GM19372 (cell line): ENCODE data around the gene LRRN4.
"Not testable (repeated sequence)": the region's sequence is repeated elsewhere in the genome, so short reads cannot be mapped to it uniquely, and the experiment has no call there.

Experiments
- ATAC-seq: cut with Tn5 transposase; IDR thresholded peaks from one replicate; pipeline ENCODE4 v1.9.1; 2021; ENCODE audit warnings: mild to moderate bottlenecking, low read depth, moderate library complexity; ENCODE audit not compliant: unreplicated experiment

Gene LRRN4

DNA sequence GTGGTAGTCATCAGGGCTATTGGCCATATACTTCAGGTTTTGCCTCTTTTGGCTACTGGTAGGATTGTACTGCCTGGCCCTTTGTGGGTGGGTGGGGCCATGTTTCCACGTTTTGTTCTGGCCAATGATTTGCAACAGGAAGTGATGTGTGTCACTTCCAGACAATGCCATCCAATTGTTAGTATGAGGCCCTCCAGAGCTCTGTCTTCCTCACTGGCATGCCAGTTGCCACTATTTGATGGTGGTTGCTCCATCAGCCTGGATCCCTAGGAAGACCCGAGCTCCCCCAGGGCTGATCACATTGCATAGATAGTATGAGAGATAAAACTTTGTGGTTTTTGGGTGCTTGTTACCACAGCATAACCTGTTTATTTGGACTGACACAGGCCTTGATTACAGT is 7.7 kb upstream of the LRRN4 start:
- no peak for ATAC-seq

DNA sequence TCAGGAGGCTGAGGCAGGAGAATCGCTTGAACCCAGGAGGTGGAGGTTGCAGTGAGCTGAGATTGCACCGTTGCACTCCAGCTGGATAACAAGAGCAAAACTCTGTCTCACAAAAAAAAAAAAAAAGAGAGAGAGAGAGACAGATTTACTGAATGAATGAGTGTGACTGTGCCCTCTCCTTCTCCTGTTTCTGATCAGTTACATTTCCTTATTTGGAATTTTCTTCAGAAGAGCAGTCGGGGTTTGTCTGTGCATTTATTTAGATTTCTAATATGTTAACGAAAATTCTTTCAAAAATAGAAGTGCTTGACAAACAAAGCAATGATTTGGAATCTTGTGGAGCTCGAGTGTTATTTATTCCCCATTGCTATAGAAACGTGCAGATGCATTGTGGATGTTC is 6.4 kb upstream of the LRRN4 start:
- ATAC-seq: no peak

DNA sequence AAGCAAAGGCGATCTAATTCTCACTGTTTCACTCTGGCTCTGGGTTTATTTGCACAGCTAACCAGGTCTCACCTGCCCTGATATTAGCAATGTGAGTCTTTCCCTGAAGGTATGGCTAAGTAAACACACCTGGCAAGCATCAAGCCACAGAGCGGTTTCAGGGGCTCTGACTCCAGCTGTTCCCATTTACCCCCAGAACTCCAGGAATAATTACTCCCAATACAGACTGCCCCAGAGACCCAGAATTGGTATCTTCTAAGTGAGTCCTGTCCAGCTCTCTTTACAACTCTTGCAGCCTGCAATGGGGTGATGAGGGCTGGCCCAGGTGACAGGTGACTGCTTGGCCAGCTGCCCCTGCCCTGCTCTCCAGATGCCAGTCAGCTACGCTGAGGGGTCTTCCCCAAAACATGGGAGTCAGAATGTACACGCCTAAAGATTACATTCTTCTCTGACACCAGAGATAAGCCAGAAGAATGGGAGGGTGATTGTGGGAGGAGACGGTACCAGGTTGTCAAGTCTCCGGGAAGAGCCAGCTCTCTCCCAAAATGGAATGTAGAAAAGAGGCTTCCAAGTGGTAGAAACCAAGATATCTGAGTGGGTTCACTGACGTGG is 4.9 kb upstream of the LRRN4 start:
- ATAC-seq: no peak

DNA sequence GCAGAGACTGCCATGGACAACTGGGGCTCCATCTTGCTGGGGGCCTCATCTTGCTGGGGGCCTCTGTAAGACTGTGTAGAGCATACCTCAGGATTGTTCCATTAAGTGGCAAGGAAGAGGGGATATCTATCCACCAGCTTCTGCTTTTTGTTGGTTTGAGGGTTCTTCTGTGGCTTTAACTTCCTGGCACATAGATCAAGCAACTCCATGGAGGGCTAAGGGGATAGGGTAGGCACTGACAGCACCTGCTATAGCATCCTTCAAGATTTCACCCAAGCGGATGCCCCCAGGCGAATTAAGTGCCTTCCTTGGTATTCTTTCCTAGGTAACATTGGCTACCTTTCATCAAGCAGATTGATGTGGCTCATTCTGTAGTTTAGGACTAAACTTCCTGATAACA is 3.8 kb upstream of the LRRN4 start:
- no peak for ATAC-seq

DNA sequence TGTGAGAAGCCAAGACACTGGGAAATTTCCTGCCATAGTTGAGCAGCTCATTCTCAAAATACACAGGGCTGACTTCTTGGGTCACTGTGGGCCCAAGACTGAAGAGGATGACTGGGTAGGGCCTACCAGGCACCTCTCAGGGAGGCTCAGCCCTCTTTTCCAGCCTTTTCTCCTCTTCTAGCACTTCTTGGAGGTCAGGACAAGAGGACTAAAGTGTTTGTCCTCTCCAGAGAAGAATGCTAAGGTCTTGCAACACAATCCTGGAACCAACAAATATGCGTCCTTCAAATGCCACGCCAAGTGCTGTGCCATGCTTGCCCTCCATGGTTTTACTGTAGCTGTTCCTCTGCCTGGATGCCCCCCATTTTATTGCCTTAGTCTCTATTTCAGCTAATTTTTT is 3.3 kb upstream of the LRRN4 start:
- ATAC-seq: no peak

DNA sequence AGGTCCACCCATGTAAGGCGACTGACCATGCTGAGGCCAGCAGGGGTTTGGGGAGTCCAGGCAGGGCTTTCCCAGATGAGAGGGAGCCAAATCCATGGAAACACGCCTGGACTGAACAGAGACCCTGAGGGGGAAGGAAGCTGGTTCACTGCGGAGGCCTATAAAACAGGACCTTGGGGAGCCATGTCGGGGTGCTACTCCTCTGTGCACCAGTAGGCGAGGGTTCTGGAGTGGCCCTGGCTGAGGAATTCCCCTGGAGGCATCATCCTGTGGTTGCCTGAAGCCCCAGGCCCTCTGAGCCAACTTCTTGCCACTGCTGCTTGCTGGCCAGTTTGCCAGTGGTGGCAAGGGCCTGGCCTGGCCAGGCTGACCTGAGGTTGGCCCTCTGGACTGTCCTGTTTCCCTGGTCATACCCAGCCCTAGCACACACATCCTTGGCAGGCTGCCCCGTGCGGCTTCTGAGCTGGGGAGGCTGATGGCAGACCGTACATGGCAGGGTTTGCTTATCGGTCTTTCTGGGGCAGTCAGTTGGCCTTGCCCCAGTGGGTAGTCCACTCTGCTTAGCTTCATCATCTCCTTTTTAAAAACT is 2.2 kb upstream of the LRRN4 start:
- no peak for ATAC-seq

DNA sequence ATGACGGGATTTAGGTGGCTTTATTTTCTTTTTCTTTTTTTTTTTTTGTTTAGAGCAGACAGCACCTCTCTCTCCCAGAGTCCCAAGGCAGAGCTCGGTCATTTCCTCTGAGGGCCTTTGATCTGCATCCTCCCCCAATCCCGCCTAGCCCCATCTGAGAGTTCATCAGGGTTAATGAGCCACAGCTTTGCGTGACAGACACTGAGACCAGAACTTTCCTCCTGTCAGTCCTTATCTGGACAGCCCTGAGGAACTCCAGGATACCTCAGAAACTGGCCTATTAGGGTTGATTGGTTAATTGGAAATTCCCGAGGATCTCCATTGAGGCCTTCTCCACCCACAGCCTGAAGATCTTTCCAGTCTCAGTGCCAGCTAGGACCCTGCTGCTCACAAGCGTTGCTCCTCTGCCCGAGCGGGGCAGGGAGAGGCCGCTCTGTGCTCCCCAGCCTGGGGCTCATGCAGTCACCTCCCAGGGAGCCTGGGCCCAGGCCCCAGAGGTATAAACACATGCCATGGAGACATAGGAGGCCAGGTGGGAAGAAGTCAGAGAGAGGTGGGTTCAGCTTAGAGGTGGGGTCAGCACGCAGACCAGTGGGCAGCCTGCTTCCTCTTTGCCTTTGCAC is 1.4 kb upstream of the LRRN4 start:
- no peak for ATAC-seq

DNA sequence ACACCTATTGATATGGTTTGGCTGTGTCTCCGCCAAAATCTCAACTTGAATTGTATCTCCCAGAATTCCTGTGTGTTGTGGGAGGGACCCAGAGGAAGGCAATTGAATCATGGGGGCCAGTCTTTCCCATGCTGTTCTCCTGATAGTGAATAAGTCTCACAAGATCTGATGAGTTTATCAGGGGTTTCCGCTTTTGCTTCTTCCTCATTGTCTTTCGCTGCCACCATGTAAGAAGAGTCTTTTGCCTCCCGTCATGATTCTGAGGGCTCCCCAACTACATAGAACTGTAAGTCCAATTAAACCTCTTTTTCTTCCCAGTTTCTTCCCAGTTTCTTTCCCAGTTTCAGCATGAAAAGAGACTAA is 810 bp upstream of the LRRN4 start:
- not testable (repeated sequence) for ATAC-seq

DNA sequence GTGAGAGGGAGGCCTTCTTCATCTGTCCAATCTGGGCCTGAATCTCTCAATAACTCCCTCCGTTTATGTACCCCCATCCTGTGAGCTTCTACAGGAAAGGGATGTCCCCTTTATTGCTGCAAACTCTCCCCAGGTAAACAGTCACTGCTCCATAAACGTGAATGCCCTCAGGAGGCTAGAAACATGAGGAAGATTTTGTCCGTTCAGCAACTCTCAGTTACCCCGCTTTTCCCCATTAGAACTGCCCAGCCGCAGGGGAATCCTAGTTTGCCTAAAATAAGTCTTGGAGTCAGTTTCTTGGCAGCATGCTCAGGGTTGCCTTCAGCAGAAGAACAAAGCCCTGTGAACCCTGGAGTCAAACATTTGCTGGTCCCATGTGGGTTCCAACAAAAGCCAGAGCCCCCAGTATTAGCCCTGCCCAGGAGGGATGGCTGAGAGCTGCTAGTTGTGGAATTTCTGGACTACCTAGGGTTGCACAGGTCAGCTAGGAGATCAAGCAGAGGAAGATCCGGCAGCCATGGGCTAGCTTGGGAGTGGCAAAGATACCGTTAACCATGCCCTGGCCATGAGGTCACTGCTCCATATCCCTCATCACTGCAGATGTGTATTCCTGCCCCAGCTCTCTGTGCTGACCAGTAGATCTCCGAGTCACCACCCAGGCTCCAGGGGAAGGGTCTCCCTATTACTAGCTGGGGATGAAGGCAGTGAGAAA is 640 bp downstream of the LRRN4 start:
- no peak for ATAC-seq

DNA sequence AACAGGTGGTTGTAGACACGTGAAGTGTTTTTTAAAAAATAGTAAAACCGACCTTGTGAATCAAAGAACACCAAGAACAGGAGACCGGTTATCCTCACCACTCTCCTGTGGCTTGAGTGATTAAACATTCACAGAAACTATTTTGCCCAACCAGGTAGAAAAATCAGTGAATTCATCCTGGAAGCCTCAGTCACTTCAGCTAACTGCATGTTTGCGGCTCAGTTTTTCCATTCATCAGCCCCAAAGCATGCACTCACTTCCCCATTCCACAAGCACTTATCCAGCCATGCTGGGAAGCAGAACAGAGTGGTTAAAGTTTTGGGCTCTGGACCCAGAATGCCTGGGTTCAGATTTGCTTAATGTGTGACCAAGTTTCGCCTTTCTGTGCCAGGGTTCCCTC is 2.4 kb downstream of the LRRN4 start:
- no peak for ATAC-seq

DNA sequence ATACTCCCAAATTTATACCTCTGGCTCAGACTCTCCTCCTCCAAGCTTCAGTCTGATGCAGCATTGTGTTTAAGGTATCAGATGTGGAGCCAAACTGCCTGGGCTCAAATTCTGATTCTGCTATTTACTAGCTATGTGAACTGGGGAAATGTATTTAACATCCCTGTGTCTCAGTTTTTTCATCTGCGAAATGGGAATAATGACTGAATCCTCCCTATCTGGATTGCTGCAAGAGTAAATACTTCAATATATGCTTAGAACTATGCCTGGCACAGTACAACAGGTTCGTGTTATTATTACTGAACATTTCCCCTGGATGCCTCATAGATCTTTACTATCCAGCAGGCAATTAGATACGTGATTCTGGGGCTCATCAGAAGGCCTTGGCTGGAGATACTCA is 5.5 kb downstream of the LRRN4 start:
- ATAC-seq: no peak

DNA sequence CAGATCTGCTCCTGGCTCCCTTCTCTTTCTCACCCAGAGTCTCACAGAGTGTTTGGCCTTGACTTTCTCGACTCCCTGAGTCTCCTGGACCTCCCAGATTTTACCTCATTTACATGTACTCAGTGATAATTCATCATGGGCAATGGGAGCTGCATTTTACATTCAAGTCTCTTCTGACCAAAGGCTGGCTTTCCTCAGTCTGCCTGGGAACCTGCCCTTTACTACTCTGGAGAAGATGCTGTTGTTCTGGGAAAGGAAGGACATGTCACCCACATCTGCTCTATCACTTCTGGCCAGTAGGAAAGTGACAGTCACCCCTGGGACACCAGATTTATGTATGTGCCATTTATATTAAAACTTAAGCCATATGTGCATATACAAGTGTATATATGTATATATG is 7.4 kb downstream of the LRRN4 start:
- ATAC-seq: no peak

DNA sequence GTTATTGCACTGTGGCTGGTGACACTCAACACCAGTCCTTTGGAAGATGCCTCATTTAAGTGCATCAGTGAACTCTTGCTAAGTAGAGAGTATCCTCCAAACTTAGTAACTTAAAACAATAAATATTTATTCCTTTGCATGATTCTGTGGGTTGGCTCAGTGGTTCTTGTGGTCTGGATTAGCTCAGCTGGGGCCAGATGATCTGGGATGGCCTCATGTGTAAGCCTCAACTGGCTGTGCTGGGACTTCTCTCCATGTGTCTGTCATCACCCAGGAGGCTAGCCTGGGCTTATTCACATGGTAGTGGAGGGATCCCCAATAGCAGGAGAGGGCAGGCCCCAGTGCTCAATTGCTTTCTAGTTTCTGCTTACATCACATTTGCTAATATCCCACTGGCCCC is 8.3 kb downstream of the LRRN4 start:
- ATAC-seq: no peak

DNA sequence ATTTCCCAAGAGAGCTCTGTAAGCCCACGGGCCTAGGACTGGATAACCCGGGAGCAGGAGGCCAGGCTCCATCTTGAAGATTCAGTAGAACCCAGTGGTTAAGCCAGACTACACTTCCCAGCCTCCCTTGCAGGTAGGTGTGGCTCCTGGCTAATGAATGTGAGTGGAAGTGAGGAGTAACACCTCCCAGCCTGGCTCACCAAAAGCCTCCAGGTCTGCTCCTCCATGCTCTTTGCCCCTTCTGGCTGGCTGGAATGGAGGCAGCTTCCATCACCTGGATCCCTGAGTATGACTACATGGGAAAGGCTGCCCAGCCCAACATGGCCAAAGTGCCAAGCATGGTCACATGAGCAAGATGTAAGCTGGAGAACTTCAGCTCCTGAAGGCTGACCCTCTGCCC is 9.7 kb downstream of the LRRN4 start:
- ATAC-seq: no peak

DNA sequence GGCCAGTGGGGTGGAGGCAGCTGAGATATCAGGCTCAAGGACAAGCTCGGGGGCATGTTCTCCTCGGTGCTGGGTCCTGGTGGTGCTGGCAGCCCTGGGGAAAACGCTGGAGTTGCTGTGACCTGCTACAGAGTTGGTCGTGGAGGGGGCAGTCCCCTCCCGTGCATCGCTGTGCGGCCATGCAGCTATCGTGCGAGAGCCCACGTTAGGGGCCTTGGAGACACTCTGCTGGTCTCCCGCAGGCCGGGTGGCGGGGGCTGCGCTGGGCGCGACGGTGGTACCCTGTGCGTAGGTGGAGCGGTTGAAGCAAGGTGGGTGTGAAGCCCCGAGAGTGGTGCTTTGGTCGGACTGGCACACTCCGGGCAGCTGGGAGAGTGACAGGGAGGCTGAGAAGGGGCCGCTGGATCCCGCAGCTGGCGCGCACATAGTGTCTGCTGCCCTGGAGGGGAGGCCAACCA is 12.0 kb downstream of the LRRN4 start:
- ATAC-seq: no peak

DNA sequence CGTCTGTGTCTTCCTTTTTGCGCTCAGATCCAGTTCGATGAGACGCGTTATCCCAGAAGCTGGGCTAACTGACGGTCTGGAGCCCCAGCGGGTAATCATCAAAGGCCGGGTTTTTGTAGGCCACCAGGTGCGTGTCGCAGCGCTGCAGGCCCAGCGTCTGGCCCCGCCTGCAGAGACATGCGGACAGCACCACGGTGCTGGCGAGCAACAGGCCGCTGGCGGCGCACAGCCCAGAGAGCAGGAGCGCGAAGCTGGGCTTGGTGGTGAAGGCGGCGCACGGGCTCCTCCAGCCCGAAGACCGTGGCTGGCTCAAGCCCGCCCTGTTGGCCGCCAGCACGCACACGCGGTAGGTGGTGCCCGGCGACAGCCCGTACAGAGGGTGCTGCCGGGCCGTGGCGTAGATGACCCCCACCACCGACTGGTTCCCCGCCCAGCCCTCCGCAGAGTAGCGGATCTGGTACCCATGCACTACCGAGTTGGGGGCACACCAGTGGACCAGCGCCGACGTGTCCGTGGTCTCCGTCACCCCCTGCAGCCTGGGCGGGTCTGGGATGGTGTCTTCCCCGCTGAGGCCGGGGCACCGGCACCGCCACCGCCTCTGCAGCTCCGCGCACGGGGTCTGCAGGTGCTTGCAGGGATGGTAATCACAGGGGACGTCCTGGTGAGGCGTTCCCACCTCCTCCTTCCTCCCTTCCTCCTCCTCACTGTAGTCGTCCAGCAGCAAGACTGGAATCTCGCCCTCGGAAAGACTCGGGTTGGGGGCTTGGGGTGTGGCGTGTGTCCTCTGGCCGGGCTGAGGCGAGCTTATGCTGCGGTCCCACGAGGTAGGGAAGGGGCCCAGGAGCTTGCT is 12.7 kb downstream of the LRRN4 start:
- no peak for ATAC-seq

DNA sequence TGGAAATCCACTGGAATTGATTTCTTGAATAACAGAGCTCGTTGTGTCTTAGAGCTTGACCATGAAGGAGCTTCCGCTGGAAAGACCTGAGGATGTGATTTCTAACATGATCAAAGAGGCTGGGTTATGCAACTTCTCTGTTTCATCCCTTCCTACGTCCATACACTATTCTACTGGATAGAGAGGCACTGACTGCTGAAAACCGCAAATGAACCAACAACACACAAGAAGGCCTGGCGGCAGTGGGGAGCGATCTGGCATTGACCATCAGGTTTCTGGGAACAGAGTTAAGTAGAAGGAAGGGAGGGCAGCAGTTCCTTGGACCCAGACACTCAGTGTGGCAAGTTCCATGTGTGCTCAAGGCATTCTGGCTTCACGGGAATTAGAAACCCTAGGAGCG is 13.3 kb downstream of the LRRN4 start:
- ATAC-seq: no peak

DNA sequence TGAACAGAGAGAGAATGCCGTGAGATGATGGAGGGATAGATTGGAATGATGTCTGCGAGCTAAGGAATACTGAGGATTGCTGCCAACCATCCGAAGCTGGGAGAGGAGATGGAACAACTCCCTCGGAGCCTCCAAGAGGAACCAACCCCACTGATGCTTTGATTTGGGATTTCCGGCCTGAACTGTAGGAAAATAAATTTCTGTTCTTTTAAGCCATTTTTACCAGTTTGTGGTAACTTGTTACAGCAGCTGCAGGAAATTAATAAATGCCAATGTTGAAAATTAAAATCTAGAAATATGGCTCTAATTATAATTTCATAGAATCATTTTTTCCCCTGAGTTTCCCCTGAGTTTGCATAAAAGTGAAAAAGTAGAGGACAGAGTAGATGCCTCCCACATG is 14.1 kb downstream of the LRRN4 start:
- no peak for ATAC-seq

DNA sequence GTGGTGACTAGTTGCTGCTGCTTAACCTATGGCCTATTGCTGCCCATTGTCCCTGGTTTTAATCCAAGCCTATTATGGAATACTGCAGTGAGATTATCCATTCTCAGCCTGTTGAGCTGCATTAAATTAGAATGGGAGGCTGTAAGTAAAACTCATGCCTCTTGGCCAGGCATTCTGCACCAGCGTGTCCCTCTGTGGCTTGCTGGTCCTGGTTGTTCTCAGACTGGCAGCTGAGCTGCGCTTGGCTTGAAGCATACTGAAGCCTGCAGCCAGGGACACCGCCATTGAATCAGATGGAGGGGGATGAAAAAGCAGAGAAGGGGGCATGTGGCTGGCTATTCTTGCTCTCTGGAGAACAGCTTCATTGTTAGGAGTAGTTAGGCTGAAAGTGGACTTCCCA is 15.6 kb downstream of the LRRN4 start:
- no peak for ATAC-seq

DNA sequence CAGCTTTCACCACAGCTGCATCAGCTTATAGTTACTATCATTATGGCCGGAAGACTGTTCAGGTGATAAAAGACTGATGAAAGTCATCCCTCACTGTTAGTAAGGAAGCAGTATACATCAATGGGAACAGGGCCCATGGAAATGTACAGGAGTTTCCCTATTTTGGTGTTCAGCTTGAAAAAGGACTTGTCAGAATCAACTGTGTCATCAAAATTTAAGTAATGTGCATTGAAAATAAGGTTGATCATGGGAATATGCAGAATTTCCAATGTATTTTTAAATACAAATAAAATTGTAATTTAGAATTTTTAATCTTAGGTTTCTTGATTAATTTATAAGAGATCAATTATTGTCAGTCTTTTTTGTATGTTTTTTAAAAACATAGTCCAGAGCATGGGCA is 16.8 kb downstream of the LRRN4 start:
- ATAC-seq: no peak

DNA sequence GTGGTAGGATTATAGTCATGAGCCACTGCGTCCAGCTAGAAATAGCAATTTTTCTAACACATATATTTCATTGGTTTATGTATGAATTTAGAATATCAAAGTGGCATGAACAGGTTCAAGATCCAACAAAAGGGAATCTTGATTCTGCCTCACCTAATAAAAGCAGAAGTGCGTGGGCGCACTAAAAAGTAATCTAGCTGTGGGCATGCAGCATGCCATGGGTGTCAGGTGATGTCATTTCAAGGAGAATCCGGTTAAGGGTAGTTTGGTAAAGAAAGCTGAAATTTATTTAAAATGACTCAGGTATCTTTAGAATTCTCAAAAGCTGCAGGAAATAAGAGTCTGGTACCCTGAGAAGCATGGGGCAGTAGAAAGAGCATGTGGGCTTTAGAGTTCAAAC is 17.6 kb downstream of the LRRN4 start:
- no peak for ATAC-seq
